ENCODE data around the gene LEMD3. TPM values are rescaled to one million over a fixed set of nuclear protein-coding genes. Genes with fewer than 3 reads are reported as not detected.

The LEMD3 gene
- polyA plus RNA-seq, 1 experiment: 4.7 TPM

- POLR2A ChIA-PET: no interaction called here
- DNase-seq (ENCODE audit: low read depth): no peak
- Histone ChIP-seq H3K4me3 (ENCODE audit: low read depth, low read length) (no peak overlapping the region), H3K27me3 (ENCODE audit: control insufficient read depth, insufficient read depth, low read length) (no peaks in the 10 kb centered on the region), H3K36me3 (ENCODE audit: control insufficient read depth, insufficient read depth, low read length) (no peaks in the 10 kb centered on the region)
- TF ChIP-seq CTCF (IDR thresholded peaks at IDR 0.05; ENCODE audit: insufficient read depth, low read depth, low read length): no peak
- CTCF ChIA-PET: no interaction called here
Observed at GRCh38 chr12:65287426-65287825, 118.0 kb downstream of the LEMD3 start.

GRCh38 chr12:65292241-65292640 lies 122.9 kb downstream of the LEMD3 start:
- CTCF ChIA-PET: interaction anchor here (1.1 to 1.5 kb wide), 2 partner anchors 13 to 154 kb away, joined by 3 read pairs; no protein-coding TSS in a partner anchor
- POLR2A ChIA-PET: no interaction called here
- no peaks in the 10 kb centered on the region for H3K27me3 ChIP-seq (ENCODE audit: control insufficient read depth, insufficient read depth, low read length)
- H3K4me3 ChIP-seq (ENCODE audit: low read depth, low read length): no peak overlapping the region
- TF ChIP-seq CTCF (IDR thresholded peaks at IDR 0.05; ENCODE audit: insufficient read depth, low read depth, low read length): no peak
- DNase-seq (ENCODE audit: low read depth): no peak
- H3K36me3 ChIP-seq (ENCODE audit: control insufficient read depth, insufficient read depth, low read length): no peaks in the 10 kb centered on the region; the same call in 1 of the 2 replicates

- ChIA-PET CTCF (interaction anchor here (1.5 kb wide), 1 partner anchor 12 kb away, joined by 3 read pairs; no protein-coding TSS in a partner anchor), POLR2A (no interaction called here)
- DNase-seq (ENCODE audit: low read depth): no peak
- Histone ChIP-seq H3K27me3 (ENCODE audit: control insufficient read depth, insufficient read depth, low read length) (no peaks in the 10 kb centered on the region), H3K36me3 (ENCODE audit: control insufficient read depth, insufficient read depth, low read length) (no peaks in the 10 kb centered on the region; the same call in 1 of the 2 replicates), H3K4me3 (ENCODE audit: low read depth, low read length) (no peak overlapping the region)
- TF ChIP-seq CTCF (IDR thresholded peaks at IDR 0.05; ENCODE audit: insufficient read depth, low read depth, low read length): no peak
Observed at GRCh38 chr12:65293735-65294134, 124.4 kb downstream of the LEMD3 start.

GRCh38 chr12:65294641-65295262 lies 125.4 kb downstream of the LEMD3 start:
- Histone ChIP-seq H3K27me3 (ENCODE audit: control insufficient read depth, insufficient read depth, low read length) (no peaks in the 10 kb centered on the region), H3K36me3 (ENCODE audit: control insufficient read depth, insufficient read depth, low read length) (no peaks in the 10 kb centered on the region; the same call in 1 of the 2 replicates), H3K4me3 (ENCODE audit: low read depth, low read length) (no peak overlapping the region)
- no peak for DNase-seq (ENCODE audit: low read depth)
- POLR2A ChIA-PET: no interaction called here
- TF ChIP-seq CTCF (IDR thresholded peaks at IDR 0.05; ENCODE audit: insufficient read depth, low read depth, low read length): no peak
- CTCF ChIA-PET: no interaction called here

- H3K27me3 ChIP-seq (ENCODE audit: control insufficient read depth, insufficient read depth, low read length): no peaks in the 10 kb centered on the region
- POLR2A ChIA-PET: no interaction called here
- H3K36me3 ChIP-seq (ENCODE audit: control insufficient read depth, insufficient read depth, low read length): no peaks in the 10 kb centered on the region; the same call in 1 of the 2 replicates
- CTCF ChIA-PET: no interaction called here
- H3K4me3 ChIP-seq (ENCODE audit: low read depth, low read length): no peak overlapping the region
- DNase-seq (ENCODE audit: low read depth): no peak
- TF ChIP-seq CTCF (IDR thresholded peaks at IDR 0.05; ENCODE audit: insufficient read depth, low read depth, low read length): no peak
Observed at GRCh38 chr12:65296508-65297265, 127.3 kb downstream of the LEMD3 start.

Measured in BJ (cell line).